CD1c-positive myeloid dendritic cell (primary cell): ENCODE data around the gene RND3.

Source experiments
- DNase-seq: peaks from one replicate; pipeline ENCODE4 v3.0.0-alpha.2; 2016; ENCODE audit errors: extremely low spot score

The RND3 gene

DNA sequence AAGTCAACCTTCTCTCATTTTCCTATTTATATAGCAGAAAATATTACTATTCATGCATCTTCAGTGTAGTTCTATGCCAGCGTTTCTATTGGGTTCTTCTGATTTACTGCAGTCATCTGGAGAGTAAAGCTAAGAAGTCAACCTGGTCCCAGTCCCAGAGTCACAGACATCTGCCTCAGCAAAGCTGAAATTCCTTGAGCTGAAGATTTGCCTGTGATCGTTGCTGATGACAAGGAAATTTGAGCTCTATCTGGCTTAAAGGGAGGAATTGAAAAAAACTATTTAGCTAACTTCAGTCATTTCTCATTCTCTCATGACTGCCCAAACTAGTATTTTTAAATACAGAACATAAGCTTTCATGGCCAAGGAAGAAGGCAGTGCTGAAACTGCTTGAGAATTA is 45.7 kb downstream of the RND3 start:
- DNase-seq: no peak

DNA sequence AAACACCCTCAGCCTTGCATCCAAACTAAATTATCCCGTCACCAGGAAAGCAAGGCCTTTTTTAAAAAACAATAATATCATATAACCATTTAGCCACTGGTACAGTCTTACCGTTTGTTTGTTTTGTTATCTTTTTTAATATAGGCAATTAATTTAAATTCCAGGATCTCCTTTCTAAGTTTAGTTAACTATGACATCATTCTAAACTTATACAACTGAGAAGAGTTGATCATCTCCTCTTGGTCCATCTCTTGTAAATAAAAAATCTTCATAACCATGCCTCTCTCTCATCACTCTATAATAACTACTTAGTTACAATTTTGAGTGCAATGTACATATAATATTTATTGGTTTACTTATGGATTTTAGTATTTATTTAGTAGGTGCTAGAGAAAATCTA is 46.2 kb downstream of the RND3 start:
- no peak for DNase-seq

DNA sequence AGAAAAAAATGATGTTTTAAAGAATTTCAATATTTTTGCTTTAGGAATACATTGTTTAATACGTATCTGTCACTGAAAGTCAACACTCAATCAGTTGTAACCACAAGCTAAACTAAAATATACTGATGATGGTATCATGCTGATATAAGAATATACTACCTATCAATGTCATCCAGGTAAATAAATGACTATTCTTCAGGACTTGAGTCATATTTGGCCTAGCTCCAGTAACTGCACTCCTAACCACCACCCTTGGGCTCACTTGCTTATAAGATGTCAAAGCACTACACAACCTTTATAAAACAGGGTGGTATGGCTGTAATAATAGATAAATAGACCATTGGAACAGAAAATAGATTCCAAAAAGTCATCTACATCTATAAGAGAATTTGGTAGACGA is 48.8 kb downstream of the RND3 start:
- DNase-seq: no peak

DNA sequence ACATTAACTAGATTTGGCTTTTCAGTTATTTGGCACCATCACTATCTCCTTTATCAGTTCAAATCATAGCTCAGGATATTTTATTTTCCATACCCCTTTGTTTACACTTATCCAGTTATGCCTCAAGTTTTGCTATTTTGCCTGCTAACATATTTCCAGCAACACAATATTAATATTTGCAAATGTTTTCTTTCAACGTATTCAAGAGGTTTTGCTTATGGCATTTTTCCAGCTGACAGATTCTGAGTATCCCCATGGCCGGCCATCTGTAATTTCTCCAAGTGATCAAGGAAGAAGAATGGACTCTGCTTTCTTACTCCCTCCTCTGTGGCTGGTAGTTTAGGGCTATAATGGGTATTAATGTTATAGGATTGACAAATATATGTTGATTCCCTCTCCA is 49.4 kb downstream of the RND3 start:
- no peak for DNase-seq

DNA sequence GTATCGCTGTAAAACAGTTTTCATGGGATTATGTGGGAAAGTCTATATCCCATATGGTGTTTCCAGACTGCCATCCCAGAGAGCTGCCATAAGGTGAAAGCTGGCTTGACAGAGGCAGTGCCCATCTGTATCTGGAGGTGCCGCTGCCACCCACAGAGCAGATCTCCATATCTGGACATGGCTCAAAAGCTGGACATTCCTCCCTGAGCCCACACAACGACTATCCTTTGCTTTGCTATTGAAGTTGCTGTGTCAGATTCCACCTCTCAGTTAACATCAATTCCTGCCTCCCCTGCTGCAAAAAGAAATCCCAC is 55.2 kb downstream of the RND3 start:
- no peak for DNase-seq

DNA sequence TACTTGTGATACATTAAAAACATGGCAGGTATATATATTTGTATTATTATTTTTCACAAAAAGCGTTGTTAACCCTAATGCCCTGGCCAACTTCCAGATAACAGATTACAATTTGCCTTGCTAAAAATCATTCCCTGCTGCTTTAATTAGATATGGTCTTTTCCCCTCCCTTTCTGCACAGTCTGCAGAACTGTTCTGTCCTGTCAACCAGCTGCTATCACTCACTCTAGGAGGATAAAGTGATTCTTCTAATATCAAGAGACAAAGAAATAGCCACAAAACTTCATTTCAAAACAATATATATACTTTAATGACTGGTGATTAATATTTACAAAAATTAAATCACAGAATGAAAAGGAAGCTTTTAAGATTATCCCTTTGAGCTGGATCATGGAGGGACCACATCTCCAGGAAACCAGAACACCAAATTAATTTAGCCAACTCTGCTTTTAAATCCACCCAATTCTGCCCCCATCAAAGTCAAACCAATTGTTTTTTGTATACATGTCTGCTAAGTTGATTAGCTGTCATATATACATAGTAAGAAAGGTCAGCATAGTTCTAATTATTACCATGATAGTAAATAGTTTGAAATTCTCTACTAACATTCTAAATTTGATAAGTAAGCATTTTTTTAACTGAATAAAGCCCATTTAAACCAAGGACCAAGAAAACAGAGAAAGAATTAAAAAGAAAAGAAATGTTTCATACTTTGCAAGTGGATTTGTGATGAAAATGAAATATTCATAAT is 55.7 kb downstream of the RND3 start:
- no peak for DNase-seq

DNA sequence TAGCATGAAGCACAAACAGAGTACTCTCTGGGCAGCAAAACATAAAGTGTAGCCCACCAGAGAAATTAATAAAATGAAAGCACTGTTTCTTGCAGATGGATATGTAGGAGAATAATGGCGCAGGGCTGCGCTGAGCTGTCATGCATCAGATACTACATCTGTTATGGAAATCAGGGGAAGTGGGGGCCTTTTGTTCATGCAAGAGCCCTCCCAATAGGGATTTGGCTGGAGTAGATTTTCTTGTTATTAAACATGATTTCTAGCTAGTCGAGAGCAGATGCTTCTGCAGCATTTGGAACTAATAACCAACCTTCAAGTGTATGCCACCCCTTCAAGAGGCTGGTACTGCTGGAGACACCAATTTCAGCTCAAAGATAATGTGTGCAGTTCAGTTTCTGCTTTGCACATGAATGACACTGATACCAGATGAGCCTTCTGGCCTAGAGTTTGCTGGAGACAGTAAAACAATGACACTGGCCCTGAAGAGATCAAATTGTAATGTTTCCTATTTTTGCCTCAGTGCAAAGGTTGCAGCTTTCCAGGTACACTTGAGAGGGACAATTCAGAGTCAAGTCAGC is 58.0 kb downstream of the RND3 start:
- no peak for DNase-seq

DNA sequence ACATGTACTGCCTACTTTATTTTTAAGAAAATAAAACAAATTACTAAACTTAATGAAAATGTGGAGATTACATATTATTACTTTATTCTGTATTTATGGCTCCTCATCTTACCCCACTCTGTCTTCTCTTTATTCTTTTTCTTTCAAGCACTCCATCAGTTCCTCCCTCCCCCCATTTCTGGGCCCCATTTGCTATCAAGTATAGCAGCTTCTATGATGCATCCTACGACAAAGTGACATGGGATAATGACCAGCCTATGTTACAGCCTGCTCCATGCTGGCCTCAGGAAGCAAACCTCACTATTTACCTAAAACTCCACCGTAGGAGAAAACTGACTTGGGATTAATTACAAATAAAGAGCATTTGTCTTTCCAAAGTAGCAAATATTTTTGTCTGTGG is 58.8 kb downstream of the RND3 start:
- DNase-seq: no peak

DNA sequence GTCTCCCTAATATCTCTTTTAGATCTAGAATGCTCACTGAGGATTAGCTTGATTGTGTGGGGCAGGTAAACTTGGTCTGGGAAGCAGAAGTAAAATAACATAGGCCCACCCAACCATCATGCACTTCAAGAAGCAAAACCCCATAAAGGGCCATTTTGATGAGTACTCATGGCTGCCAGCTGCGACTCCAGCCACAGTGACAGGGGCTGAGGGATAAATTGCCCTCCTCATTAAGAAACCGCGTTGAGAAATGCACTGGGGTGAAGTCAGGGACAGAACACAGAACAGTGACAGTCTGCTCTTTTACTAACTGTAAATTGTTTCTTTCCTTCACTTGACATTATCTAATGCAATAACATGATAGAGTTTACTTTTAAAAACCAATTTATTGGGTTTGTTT is 60.2 kb downstream of the RND3 start:
- no peak for DNase-seq

DNA sequence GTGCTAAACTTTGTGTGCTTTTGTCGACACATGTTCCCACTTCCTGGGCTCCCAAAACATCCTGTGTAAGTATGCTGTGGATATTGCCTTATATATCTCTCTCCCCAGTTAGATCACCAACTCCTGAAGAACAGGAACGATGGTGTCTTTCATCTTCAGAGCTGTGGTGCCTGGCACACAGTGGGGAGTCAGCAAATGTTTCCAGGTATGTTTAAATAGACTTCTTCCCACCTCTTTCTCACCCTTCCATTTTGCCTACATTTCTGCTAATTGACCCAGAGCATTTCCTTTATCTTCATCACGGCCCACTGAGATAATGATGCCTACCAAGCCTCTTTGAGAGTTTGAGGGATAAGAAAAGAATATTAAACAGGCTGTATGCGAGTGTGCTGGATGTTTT is 60.7 kb downstream of the RND3 start:
- no peak for DNase-seq

DNA sequence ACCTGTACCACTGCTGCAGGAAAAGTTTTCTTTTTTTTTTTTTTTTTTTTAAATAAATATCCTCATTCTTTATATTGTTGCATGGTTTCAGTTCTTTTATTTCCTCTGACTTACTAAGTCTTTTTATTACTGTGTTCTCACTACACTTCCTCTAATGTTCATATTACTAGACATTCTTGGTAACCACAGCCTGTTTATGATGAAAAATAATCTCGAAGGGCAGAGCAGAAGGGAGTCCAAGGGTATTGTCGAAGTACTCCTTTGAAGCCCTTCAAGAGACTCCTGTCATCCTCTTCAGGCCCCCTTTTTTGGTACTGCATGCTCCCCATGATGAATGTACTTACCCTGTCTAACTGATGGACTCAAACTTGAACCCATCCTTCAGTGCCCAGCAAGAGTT is 61.2 kb downstream of the RND3 start:
- DNase-seq: no peak

DNA sequence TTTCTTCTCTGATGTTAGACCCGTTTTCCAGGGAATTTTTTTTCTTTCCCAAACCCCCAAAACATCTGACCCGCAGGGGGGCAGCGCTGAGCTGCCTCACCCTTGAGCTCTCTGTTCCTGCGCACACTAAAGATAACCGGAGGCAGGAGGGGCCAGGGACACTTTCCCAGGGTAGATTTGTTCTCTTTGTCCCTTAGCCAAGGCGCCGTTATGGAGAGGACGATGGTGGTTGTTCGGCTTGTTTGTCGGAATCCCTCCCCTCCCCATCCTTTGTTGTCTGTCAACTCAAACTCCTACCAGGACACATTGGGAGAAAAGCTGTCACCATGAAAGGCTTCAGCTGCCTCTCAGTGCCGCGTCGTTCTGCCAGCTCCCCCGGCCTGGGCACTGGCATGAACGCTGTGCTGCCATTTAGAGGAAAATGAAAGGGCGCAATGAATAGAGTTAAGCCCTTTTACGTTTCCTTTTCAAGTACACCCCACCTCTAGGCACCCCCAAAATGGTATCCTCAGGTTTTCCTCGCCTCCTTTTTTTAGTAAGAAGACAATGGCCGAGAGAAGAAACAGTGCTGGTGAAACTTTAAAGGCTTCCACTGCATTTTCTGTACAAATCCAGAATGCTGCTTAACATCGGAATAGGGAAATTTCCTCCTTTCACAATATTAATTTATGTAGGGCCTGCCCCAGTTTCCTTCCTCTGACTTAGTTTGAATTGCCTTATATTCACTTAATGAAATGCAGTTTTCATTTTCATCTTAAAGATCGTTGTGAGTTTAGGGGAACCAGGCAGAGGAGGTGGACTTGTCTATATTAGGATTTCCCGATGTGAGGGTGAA is 62.1 kb downstream of the RND3 start:
- DNase-seq: no peak

DNA sequence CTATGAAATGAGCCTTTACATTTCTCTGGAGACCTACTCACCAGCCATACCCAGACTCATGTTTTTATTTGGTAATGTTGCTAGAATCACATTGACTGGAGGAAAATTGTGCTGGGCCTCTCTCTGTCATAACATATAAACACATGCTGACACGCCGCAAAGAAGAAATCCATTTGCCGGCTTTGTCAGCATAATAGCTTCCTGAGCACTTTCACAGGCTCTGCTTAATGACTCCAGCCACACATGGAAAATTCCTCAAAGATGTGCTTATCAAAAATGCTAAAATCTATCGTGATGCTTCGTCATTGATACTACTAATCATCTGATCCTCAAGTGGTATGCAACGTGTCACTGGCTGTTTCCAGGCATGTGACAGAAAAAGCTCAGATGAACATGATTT is 63.1 kb downstream of the RND3 start:
- DNase-seq: no peak

DNA sequence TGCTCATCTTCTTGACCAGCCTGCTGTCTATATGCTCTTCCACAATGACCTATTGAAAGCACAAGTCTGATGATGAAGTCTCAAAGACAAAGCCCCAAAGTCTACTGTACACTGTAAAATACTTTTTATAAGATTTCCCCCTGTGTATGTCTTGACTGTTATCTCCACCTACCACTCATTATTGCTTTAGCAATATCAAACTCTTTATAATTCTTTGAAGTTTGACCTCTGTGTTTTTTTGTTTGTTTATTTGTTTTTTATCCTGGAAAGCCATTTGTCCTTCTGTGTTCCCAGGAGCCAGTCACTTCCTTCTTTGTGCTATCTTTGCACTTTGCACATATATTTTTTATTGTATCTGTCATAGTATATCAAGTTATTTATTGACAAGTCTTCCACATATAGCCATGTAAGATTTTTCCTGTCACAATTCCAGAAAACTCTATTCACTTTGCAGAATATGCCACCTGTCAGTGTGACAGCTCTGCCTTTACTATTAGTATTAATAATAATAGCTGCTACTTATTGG is 66.3 kb downstream of the RND3 start:
- DNase-seq: no peak

DNA sequence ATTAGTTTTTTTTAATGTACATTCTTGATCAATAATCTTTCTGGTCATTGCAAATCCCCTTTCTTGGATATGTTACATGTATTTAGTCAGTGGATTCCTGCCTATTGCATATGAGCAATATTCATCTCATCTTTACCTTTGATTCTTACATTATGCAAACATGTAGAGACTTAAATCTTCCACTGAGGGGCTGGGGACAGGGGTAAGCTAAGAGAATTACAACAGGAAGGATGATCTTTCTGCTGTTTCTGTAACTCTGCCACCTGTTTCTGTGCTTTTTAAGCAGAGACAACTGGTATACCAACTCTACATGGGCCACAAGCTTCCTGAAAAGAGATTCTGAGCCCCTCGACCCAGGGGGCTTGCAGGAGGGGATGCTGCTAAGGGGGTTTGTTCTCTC is 68.6 kb downstream of the RND3 start:
- DNase-seq: no peak
